GM19240 (cell line): ENCODE measurements around the gene PRELID2.
"Not testable (repeated sequence)": the region's sequence is repeated elsewhere in the genome, so short reads cannot be mapped to it uniquely, and the experiment has no call there.

ENCODE experiments used
- DNase-seq: peaks from one replicate; pipeline ENCODE4 v3.0.0; 2011; ENCODE audit warnings: low spot score; ENCODE audit not compliant: insufficient read length

Gene PRELID2

GRCh38 chr5:145840458-145841132 lies 5.5 kb upstream of the PRELID2 start:
- no peak for DNase-seq

GRCh38 chr5:145838276-145838675 lies 3.1 kb upstream of the PRELID2 start:
- DNase-seq = no peak

GRCh38 chr5:145836241-145836640 lies 1.1 kb upstream of the PRELID2 start:
- not testable (repeated sequence) for DNase-seq

- no peak for DNase-seq
Measured at GRCh38 chr5:145835848-145836239, 702 bp upstream of the PRELID2 start.

- DNase-seq = no peak
Measured at GRCh38 chr5:145834554-145834916, 607 bp downstream of the PRELID2 start.

DNA sequence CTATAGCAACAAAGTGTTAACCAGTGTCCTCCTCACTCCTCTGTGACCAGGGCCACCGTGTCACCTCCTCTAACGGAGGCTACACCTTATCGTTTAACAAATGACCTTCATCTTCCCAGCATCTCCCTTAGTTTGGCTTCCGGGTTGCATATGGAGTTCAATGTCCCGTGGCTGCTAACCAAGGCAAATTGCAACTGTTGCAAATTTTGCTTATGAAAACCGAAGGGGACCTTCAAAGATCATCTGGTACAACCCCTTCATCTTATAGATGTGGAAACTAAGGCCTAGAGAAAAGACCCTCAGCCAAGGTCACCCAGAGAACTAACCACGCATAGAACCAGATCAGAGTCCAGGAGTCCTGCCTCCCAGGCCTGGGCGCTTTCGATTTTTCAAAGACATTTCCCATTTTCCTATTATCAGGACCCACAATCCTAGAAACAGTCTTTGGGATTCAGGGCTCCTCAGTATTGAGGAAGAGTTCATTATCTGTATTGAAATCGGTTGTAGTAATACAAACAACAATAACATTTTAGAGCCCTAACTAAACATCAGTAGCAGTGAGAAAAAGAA lies 1.4 kb downstream of the PRELID2 start:
- no peak for DNase-seq

GRCh38 chr5:145830594-145830993 lies 4.5 kb downstream of the PRELID2 start:
- no peak for DNase-seq

DNA sequence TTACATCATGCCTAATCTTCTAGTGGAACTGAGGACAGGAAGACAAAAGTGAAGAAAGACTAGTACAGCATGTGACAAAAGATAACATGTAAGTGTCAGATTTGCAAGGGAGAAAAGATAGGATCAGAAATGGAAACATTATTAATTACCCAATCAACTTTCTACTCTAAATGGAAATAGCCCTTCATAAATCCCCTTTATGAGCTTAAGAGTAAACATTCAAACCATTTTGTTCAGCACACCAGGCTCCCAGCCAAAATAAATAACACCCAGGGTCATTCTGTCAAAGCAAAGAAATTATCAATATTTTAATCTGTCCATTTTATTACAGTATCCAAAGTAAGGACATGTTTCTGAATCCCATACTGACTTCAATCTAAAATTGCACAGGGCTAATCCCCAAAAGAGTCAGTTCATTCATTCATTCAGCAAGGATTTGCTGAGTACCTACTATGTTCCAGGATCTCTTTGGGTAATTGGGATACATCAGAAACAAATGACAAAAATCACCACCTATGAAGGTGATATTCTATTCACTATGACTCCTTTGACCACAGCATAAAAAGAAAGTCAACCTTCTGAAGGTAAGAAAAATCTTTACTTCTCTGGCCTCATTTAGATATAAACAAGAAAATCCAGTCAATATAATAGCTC lies 5.3 kb downstream of the PRELID2 start:
- DNase-seq = no peak

DNA sequence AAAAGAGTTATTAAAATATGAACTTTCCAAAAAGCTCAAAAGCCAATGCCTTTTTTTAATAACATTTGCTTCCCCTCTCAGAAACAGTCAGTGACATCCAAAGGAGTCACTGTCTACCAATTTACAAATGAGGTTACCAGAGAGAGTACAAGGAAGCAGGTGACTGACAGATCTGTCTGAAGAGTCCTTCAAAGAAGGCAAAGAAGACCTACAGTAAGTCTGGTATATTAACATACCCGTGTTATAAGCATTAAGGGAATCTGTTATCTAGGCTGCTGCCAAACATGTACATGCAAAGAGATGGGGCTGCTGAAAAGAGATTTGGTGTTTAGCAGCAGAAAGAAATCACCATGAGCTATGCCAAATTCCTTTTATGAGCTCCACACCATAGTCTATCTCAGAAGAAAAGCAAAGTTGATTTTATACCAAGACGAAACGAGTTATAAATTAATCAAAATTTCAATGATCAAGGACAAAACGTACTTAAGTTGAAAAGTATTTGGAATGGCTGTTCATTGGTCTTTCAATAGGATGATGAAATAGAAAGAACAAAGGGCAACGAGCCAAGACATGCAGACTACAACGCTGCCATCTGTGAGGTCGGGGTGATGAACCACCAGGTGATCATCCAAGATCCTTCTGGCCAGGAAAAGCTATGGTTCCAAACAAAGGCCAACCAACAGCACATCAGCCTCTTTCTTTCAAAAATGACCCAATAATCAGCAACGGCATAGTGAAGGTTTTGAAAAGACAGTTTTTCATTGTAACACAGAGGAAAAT lies 8.1 kb downstream of the PRELID2 start:
- DNase-seq = no peak

DNA sequence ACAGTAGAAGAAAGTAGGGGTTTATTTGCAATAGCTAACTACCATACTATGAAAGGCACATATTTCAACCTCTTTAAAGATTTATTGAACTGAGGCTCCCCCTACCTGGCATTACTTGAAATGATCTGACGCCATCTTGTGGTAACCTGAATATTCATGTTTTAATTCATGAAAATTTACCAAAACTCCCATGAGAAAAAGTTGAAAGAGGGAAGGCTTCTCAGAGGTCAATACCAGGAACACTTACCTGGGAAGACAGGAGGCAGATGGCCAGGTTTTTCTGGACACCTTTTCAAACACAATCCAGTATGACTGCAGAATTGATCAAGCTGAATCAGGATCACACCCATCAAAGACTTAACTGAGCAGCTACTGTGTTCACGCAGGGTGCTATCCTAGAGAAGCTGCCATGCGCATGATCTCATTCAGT lies 9.4 kb downstream of the PRELID2 start:
- DNase-seq = no peak

- no peak for DNase-seq
Measured at GRCh38 chr5:145824040-145824439, 11.1 kb downstream of the PRELID2 start.

DNA sequence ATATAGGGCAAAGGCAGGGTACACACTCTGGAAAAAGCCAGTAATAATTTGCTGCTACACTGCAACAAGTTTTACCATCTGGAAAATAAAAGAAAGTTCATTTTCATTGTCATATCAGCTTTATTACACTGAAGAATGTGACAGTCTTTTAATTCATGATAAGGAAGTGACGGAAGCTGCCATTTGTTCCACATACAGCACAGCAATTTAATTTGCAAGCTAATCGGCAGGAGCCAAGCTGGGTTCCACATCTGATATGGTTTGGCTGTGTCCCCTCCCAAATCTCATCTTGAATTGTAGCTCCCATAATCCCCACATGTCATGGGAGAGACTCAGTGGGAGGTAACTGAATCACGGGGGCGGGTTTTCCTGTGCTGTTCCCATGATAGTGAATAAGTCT lies 16.5 kb downstream of the PRELID2 start:
- no peak for DNase-seq

DNA sequence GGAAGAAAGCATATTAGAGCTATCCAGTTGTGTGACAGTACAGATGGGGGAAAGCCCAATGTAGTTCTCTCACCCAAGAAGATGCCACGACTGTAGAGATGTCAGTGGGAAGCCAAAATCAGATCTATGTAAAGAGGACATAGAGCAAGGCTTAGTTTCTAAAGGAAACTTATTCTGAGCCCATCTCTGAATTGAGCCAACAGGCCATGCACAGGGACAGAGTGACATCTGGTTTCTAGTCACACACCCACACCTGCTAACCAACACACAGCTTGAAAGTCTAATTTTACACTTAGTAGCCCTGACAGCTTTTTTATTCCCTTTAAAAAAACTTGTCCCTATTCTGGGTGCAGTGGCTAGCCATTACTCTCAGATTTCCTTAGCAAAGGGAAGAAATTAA lies 22.3 kb downstream of the PRELID2 start:
- no peak for DNase-seq

DNA sequence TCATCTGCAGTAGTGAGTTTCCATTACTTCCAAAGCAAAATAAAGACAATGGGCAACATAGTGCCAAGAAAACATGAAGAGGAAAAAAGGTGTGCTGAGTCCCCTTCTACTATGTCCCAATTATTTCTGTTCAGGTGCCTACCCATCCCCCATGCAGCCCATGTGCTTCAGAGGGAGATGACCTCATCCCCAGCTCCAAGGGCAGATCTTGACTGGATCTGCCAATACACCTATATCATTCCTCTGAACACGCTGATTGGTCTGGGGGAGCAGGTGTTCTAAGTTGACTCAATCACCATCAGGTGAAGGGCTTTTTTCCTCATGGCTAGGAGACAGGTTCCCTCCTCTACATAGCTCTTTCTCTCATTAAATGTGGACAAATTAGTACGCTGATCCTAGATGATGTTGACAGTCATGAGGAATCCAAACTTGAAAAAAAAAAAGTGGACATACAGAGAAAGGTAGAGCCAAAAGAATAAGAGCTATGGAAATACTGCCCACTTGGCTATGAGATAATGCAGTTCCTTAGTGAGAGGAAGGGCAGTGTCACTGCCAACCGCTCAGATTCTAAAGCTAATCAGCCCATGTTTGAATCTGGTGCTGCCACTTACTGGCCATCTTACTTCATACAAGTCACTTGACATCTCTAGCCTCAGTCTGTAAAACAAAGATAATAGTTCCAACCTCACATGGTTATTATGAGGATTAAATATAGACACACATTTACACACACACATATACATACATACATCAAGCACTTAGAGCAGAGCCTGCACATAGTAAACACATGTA lies 23.1 kb downstream of the PRELID2 start:
- no peak for DNase-seq

DNA sequence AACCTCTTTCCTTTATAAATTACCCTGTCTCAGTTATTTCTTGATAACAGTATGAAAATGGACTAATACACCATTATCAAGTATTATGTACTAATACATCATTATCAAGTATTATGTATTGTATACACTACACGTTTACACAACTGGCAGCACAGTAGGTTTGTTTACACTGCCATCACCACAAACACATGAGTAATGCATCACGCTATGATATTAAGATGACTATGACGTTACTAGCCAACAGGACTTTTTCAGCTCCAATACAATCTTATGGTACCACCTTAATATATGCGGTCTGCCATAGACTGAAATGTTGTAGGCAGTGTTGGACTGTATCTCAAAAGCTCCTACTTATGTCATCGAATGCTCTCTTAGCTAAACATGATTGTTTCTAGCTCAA lies 28.2 kb downstream of the PRELID2 start:
- no peak for DNase-seq

- no peak for DNase-seq
Measured at GRCh38 chr5:145805819-145806218, 29.3 kb downstream of the PRELID2 start.

- DNase-seq = no peak
Measured at GRCh38 chr5:145804701-145805100, 30.4 kb downstream of the PRELID2 start.

DNA sequence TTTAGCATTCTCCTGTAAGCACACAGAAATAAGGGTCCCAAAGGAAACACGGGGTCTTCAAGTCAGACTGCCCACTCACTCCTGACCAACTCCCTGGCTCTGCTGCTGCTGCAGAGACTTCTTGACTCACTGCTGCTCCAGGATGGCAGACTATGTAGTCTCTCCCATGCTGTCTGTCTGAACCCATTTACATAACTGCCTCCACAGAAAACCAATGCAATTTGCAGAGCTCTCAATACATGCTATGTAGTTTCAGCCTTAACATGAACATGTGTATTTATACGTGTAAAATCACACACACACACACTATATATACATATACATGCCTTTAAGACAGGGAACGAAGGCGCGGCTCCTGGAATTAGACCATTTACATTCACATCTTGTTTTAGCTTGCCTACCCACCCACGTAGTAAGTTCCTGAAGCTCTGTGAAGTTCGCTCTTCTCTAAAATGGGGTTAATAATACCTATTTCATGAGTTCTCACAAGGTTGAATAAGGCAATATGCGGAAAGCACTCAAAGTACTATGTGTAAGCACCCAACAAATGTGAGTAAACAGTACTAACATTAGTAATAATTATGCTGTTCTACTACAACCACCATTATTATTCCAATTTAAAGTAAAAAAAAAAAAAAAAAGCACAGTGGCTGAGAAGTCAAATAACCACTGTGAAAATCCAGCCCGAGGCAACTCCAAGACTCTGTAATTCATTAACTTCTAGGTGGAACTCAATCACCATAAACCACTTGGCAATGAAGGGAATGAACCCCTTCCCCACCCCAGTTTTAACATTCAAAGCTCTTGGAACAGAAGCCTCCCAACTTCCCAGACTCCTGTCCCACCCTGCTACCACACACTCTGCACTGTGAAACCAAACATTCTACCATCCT lies 31.8 kb downstream of the PRELID2 start:
- DNase-seq = no peak

DNA sequence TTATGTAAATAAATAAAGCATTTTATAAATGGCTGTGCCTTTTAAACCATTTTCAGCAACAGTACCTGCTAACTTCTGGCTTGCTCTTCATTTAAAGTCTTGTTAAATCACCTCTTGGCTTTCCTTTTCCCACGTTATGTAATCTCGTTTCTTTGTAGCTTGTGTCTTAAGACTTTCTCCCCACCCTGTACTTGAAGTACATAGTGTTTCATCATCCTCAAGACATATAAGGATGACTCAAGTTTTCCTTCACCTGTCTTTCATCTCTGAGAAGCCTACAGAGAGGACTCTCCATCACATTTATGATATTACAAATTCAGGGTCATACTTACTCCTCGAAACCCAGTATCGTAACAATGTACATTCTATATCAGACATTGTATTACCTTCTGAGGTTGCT lies 33.9 kb downstream of the PRELID2 start:
- DNase-seq = no peak

- DNase-seq = no peak
Measured at GRCh38 chr5:145800181-145800580, 35.0 kb downstream of the PRELID2 start.
